Measurements from ENCODE around the gene KRTAP5-4. TPM values are rescaled to one million over a fixed set of nuclear protein-coding genes. Genes with fewer than 3 reads are reported as not detected.

The KRTAP5-4 gene
- total RNA-seq, 1 donor from 2014 or later: not detected

DNA sequence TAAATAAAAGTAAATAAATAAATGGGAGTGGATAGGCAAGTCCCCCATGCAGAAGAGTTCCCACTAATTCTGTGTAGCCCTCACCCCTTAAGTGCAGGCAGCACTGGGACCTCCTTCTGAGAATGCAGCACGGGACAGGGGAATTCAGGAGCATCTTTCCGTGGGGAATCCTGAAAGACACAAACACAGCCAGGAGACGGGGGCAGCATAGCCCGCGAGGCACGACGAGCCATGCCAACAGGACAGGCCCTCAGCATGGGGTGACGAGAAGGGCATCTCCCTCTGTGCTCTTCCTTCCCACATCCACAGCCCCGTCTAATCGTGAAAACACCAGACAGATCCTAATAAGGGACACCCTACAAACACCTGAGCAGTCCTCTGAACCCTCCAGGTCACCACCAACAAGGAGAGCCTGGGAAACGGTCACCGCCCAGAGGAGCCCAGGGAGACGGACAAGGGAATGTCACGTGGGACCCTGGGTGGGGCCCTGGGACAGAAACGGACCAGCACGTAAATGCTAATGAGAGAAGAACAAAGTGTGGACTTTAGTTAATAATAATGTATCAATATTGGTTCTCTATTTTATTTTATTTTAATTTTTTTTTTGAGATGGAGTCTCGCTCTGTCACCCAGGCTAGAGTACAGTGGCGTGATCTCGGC, 14.5 kb upstream of the KRTAP5-4 start:
- H3K36me3 ChIP-seq: no peaks in the 10 kb centered on the region
- no peak overlapping the region for H3K4me3 ChIP-seq
- H3K27ac ChIP-seq: no peak overlapping the region
- intact Hi-C loops (cut with DNase I): no loop called here
- TF ChIP-seq, protein P1, sequence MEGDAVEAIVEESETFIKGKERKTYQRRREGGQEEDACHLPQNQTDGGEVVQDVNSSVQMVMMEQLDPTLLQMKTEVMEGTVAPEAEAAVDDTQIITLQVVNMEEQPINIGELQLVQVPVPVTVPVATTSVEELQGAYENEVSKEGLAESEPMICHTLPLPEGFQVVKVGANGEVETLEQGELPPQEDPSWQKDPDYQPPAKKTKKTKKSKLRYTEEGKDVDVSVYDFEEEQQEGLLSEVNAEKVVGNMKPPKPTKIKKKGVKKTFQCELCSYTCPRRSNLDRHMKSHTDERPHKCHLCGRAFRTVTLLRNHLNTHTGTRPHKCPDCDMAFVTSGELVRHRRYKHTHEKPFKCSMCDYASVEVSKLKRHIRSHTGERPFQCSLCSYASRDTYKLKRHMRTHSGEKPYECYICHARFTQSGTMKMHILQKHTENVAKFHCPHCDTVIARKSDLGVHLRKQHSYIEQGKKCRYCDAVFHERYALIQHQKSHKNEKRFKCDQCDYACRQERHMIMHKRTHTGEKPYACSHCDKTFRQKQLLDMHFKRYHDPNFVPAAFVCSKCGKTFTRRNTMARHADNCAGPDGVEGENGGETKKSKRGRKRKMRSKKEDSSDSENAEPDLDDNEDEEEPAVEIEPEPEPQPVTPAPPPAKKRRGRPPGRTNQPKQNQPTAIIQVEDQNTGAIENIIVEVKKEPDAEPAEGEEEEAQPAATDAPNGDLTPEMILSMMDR (IDR thresholded peaks at IDR 0.05): no peak
- peaks cover 32% of the 10 kb centered on the region for H3K27me3 ChIP-seq (ENCODE audit: low read depth)
- DNase-seq: no peak
- no peak for ATAC-seq
- no peaks in the 10 kb centered on the region for H3K9me3 ChIP-seq
- H3K4me1 ChIP-seq: peaks cover 15% of the 10 kb centered on the region

- TF ChIP-seq, protein P1 (IDR thresholded peaks at IDR 0.05): no peak
- Histone ChIP-seq H3K27ac (no peak overlapping the region), H3K9me3 (no peaks in the 10 kb centered on the region), H3K27me3 (ENCODE audit: low read depth) (peaks cover 26% of the 10 kb centered on the region), H3K4me1 (peaks cover 9% of the 10 kb centered on the region), H3K36me3 (no peaks in the 10 kb centered on the region), H3K4me3 (no peak overlapping the region)
- intact Hi-C loops (cut with DNase I): no loop called here
- peak in 1 of 2 donors; percentile 33 for ATAC-seq
- no peak for DNase-seq
Observed at GRCh38 chr11:1633864-1634263, 11.9 kb upstream of the KRTAP5-4 start.

- Histone ChIP-seq H3K4me1 (peaks cover 13% of the 10 kb centered on the region), H3K27me3 (ENCODE audit: low read depth) (peaks cover 35% of the 10 kb centered on the region), H3K36me3 (no peaks in the 10 kb centered on the region), H3K27ac (no peak overlapping the region), H3K9me3 (no peaks in the 10 kb centered on the region), H3K4me3 (no peak overlapping the region)
- TF ChIP-seq, protein P1 (IDR thresholded peaks at IDR 0.05): no peak
- no peak for ATAC-seq
- no peak for DNase-seq
- intact Hi-C loops (cut with DNase I): no loop called here
Observed at GRCh38 chr11:1632053-1632714, 10.2 kb upstream of the KRTAP5-4 start.

DNA sequence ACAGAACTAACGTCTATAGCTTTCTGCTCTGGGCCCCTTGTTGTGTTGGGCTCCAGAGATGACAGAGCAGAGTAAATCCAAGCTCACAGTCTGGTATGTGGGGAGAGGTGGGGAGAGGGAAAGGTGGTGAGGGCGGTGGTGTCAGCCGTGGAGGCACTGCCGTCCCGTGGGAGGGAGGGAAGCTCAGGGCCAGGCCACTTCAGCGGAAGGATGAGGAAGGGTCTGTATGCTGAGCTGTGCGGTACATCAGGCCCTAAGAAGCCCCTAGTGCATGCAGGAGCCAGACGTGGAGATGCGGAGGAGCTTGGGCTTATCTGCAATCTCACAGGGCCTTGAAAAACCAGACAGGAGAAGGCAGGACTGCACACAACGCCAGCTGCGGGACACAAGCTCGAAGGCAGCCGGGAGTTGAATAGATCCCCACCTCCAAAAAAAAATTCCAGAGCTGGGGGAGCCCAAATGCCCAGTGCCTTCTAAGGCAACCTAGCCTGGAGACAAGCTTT, 9.2 kb upstream of the KRTAP5-4 start:
- H3K27me3 ChIP-seq (ENCODE audit: low read depth): peaks cover 35% of the 10 kb centered on the region
- no peak for ATAC-seq
- no peak overlapping the region for H3K27ac ChIP-seq
- H3K36me3 ChIP-seq: no peaks in the 10 kb centered on the region
- TF ChIP-seq, protein P1 (IDR thresholded peaks at IDR 0.05): no peak
- DNase-seq: no peak
- H3K4me3 ChIP-seq: no peak overlapping the region
- intact Hi-C loops (cut with DNase I): no loop called here
- no peaks in the 10 kb centered on the region for H3K9me3 ChIP-seq
- H3K4me1 ChIP-seq: peaks cover 13% of the 10 kb centered on the region

DNA sequence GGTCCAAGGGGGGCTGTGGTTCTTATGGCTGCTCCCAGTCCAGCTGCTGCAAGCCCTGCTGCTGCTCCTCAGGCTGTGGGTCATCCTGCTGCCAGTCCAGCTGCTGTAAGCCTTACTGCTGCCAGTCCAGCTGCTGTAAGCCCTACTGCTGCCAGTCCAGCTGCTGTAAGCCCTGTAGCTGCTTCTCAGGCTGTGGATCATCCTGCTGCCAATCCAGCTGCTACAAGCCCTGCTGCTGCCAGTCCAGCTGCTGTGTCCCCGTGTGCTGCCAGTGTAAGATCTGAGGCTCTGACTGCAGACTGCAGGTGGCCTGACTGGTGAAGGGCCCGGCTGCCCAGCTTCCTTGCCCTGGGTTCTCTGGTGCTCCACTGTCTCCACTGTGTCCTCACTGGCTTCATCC, 8.3 kb upstream of the KRTAP5-4 start:
- intact Hi-C loops (cut with DNase I): no loop called here
- Histone ChIP-seq H3K9me3 (no peaks in the 10 kb centered on the region), H3K4me3 (no peak overlapping the region), H3K36me3 (no peaks in the 10 kb centered on the region), H3K27me3 (ENCODE audit: low read depth) (peaks cover 35% of the 10 kb centered on the region), H3K27ac (no peak overlapping the region), H3K4me1 (peaks cover 13% of the 10 kb centered on the region)
- ATAC-seq (no peak), DNase-seq (no peak)
- TF ChIP-seq, protein P1 (IDR thresholded peaks at IDR 0.05): no peak

Data from lower lobe of right lung (tissue), 2 donors.